ENCODE results near the gene ETFA. TPM values are rescaled to one million over a fixed set of nuclear protein-coding genes. Genes with fewer than 3 reads are reported as not detected.

Gene ETFA
- total RNA-seq, 1 experiment from 2014 or later = 84.4 TPM

- H3K4me1 Mint-ChIP-seq = peaks cover 51% of the 10 kb centered on the region
- DNase-seq (ENCODE audit: low spot score) (peak; percentile 43), ATAC-seq (no peak)
- ChIA-PET POLR2A (no interaction called here), CTCF (interaction anchor here (1.2 kb wide), 2 partner anchors 9 to 149 kb away, joined by 3 to 4 read pairs; no protein-coding TSS in a partner anchor)
- H3K36me3 Mint-ChIP-seq = no peaks in the 10 kb centered on the region
- no peak for TF ChIP-seq NFE2L1 (CRISPR knock-in tag; IDR thresholded peaks at IDR 0.05)
- TF ChIP-seq ZNF416 (CRISPR knock-in tag; IDR thresholded peaks at IDR 0.05) = no peak
- TF ChIP-seq, protein P1, sequence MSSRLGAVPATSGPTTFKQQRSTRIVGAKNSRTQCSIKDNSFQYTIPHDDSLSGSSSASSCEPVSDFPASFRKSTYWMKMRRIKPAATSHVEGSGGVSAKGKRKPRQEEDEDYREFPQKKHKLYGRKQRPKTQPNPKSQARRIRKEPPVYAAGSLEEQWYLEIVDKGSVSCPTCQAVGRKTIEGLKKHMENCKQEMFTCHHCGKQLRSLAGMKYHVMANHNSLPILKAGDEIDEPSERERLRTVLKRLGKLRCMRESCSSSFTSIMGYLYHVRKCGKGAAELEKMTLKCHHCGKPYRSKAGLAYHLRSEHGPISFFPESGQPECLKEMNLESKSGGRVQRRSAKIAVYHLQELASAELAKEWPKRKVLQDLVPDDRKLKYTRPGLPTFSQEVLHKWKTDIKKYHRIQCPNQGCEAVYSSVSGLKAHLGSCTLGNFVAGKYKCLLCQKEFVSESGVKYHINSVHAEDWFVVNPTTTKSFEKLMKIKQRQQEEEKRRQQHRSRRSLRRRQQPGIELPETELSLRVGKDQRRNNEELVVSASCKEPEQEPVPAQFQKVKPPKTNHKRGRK (CRISPR knock-in tag; IDR thresholded peaks at IDR 0.05; ENCODE audit: borderline replicate concordance) = 0 out of 2 replicates have a peak, but pooled peaks have one; percentile 14
- TF ChIP-seq ATF6 (CRISPR knock-in tag; IDR thresholded peaks at IDR 0.05) = no peak
- no peak overlapping the region for H3K27ac Mint-ChIP-seq
- no peaks in the 10 kb centered on the region for H3K9me3 Mint-ChIP-seq
- peak overlapping the region; percentile 82 for H3K4me3 Mint-ChIP-seq
- H3K27me3 Mint-ChIP-seq (ENCODE audit: low read depth) = peaks cover 97% of the 10 kb centered on the region
Measured at GRCh38 chr15:76339305-76340197, 28.3 kb upstream of the ETFA start.

DNA sequence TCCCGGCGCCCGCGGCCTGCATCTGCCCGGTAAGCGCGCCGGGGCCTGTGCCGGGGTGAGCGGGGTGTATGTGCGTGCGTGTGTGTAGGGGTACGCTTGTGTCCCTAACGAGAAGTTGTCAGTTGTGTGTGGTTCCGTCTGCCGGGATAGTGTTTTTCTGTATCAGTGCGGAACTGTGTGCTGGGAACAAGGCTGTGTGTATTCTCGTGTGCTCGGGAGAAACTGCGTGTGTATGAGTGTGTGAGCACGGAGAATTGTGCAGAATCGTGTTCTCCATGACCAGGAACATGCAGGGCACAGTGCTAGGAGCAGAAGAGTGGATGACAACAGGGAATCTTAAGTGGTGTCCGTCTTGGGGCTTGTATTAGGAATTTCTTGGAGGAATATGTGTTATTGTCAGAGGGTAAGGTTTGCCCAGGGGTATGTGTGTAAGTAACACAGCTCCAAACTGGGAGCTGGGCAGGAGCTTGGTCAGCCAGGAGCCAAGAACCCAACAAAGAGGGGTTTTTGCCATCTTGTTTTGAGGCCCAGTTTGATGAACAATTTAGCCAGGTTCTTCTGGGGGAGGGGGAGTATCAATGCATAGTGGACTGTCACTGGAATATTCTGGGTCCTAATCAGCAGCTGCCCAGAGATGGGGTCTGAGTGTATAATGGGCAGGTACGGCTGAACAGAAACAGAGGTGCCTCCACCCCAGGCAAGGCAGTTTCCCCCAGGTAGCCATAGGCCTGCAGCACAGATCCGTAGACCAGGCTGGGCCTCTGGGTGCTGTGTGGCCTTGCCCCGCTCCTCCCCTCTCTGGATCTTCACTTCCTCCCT, 27.4 kb upstream of the ETFA start:
- POLR2A ChIA-PET = interaction anchor here (0.6 kb wide), 1 partner anchor 8 kb away, joined by 3 read pairs; no protein-coding TSS in a partner anchor
- Mint-ChIP-seq H3K27ac (no peak overlapping the region), H3K36me3 (no peaks in the 10 kb centered on the region)

More for the DNA sequence above, 27.4 kb upstream of the ETFA start:
- CTCF ChIA-PET = no interaction called here
- H3K9me3 Mint-ChIP-seq = no peaks in the 10 kb centered on the region
- peaks cover 55% of the 10 kb centered on the region for H3K4me1 Mint-ChIP-seq
- DNase-seq (ENCODE audit: low spot score) = no peak
- TF ChIP-seq ZNF532 (CRISPR knock-in tag; IDR thresholded peaks at IDR 0.05; ENCODE audit: borderline replicate concordance) = no peak
- TF ChIP-seq NFYB (CRISPR knock-in tag; conservative IDR thresholded peaks at IDR 0.05; ENCODE audit: low read depth) = no peak
- TF ChIP-seq CREB1 (CRISPR knock-in tag; IDR thresholded peaks at IDR 0.05) = no peak
- no peak for TF ChIP-seq GTF2I (CRISPR knock-in tag; conservative IDR thresholded peaks at IDR 0.05)
- TF ChIP-seq ZNF263 (CRISPR knock-in tag; IDR thresholded peaks at IDR 0.05; ENCODE audit: low read depth) = no peak
- TF ChIP-seq, protein P2, sequence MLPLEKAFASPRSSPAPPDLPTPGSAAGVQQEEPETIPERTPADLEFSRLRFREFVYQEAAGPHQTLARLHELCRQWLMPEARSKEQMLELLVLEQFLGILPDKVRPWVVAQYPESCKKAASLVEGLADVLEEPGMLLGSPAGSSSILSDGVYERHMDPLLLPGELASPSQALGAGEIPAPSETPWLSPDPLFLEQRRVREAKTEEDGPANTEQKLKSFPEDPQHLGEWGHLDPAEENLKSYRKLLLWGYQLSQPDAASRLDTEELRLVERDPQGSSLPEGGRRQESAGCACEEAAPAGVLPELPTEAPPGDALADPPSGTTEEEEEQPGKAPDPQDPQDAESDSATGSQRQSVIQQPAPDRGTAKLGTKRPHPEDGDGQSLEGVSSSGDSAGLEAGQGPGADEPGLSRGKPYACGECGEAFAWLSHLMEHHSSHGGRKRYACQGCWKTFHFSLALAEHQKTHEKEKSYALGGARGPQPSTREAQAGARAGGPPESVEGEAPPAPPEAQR (CRISPR knock-in tag; IDR thresholded peaks at IDR 0.05) = no peak
- no peak for TF ChIP-seq ZNF396 (CRISPR knock-in tag; IDR thresholded peaks at IDR 0.05; ENCODE audit: borderline replicate concordance)
- TF ChIP-seq TEAD4 (CRISPR knock-in tag; IDR thresholded peaks at IDR 0.05) = no peak
- no peak for TF ChIP-seq ZNF219 (CRISPR knock-in tag; IDR thresholded peaks at IDR 0.05; ENCODE audit: borderline replicate concordance)
- TF ChIP-seq TP53 (CRISPR knock-in tag; IDR thresholded peaks at IDR 0.05) = no peak
- no peak for TF ChIP-seq FOXK1 (CRISPR knock-in tag; IDR thresholded peaks at IDR 0.05)
- TF ChIP-seq ARID4B (CRISPR knock-in tag; IDR thresholded peaks at IDR 0.05; ENCODE audit: borderline replicate concordance) = no peak
- no peak for TF ChIP-seq GABPB1 (CRISPR knock-in tag; IDR thresholded peaks at IDR 0.05)
- TF ChIP-seq SMAD4 (CRISPR knock-in tag; IDR thresholded peaks at IDR 0.05) = no peak
- ATAC-seq = no peak
- H3K4me3 Mint-ChIP-seq = peak overlapping the region; percentile 82
- H3K27me3 Mint-ChIP-seq (ENCODE audit: low read depth) = peaks cover 97% of the 10 kb centered on the region
